ENCODE measurements around the gene PKP3.
"Not testable (repeated sequence)": the region's sequence is repeated elsewhere in the genome, so short reads cannot be mapped to it uniquely, and the experiment has no call there.

The PKP3 gene

DNA sequence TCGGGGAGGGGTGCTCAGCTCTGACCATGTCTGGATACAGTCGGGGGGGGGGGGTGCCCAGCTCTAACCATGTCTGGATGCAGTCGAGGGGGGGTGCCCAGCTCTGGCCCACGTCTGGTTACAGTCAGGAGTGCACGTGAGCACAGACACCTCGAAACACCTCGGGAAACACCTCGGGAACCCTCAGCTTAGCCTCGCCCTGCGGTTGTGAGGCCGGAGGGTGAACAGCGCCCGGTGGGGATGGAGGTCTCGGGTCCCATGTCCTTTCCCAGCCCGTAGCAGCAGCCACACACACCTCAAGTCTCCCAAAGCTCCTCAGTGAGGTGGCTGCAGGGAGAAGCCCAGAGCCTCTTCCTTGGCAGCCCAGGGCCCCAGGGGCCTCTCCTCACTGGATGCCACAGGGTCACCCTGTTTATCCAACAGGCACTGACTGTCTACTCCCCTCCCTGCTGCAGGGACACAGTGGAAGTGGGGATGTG, 18.7 kb downstream of the PKP3 start:
- DNase-seq, result no peak

DNA sequence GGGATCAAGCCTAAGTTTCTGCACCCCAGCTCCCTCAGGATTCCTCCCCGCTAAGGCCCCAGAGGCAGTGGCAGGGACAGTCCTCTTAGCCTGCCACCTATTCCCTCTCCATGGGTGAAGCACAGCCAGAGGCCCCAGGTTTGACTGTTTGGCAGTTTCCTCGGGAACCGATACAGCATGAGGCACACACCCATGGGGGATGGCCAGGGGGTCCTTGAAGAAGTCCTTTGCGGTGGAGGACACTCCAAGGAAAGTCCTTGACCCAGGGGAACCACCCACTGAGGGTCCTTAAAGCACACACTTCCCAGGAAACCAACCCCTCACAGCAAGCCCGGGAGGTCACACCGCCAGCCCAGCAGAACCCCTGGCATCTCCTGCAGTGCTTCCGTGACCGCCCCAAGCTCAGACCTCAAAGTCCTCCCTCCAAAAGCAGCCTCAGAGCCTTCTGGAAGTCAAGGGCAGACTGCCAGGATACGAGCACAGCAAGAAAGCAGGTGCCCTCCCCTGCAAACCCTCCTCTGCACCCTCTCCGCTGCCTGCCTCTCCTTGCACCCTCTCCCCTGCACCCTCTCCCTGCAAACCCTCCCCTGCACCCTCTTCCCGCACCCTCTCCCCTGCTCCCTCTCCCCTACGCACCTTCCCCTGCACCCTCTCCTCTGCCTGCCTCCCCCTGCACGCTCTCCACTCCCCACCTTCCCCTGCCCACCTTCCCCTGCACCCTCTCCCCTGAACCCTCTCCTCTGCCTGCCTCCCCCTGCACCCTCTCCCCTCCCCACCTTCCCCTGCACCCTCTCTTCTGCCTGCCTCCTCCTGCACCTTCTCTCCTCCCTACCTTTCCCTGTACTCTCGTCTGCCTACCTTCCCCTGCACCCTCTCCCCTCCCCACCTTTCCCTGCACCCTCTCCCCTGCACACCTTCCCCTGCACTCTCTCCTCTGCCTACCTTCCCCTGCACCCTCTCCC, 19.4 kb downstream of the PKP3 start:
- DNase-seq, result no peak

DNA sequence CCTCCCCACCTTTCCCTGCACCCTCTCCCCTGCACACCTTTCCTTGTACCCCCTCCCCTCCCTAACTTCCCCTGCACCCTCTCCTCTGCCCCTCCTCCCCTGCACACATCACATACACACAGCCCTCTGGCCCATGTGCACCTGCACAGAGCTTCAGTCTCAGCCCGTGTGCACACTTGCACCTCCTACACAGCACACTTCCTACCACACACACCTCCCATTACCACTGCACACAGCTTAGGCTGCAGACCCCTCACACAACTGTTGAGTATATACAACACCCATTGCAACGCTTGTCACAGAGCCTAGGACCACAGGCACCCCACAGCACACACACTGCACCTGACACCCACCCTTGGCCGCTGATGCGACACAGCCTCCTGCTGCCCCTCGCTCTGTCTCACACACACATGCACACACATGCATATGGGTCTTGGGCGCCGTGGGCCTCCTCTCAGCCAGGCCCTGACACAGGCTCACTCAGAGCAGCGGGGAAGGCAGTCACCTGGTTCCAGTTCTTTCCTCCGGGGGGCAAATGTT, 20.4 kb downstream of the PKP3 start:
- no peak for DNase-seq

DNA sequence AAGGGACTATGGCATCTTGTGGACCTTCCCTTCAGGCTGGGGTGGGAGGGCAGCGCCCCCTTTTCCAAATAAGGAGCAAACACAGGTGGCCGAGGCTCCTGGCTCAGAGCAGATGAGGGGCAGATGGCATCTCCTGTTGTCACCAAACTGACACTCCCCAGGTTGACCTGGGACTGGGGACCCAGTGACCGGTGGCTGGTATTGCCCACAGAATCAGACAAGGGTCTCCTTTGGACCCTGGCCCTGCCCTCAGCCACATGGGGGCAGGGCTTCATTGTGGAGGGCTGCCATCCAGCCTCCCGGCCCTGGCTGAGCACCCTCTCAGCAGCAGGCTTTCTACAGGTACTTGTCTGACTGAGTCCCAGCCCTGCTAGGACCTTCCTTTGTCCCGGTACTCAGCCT, 21.6 kb downstream of the PKP3 start:
- DNase-seq, result peak; percentile 40 to 58

DNA sequence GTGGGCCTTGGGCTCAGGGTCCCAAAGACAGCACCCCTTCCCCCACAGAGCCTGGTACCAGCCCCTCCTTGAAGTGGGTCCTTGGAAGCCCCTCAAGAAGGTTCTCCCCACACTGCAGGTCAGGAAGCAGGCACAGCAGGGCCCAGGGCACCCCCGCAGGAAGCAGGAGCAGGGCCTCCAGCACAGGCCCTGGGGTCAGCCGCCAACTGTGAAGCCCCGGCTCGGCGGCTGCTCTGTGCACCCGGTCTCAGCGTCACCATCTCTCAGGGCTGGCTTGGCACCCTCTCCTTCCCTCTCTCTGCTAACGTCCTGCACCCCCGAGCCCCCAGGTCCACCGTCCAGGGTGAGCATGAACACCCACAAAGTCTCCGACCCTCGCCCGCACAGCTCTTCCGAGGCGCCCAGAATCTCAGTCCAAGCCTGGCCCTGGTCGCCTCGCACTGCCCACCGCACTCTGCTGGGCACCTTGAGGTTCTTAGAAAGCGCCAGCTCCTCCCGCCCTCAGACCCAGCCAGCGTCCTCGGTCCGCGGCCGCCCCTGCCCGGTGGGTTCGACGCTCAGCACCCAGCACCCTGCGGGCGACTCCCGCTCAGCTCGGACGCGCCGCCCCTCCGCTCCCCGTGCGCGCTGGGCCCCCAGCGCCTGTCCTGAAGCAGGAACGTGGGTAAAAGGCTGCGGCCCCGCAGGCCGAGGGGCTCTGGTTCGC, 22.2 kb downstream of the PKP3 start:
- DNase-seq, result peak; percentile 32 to 54

DNA sequence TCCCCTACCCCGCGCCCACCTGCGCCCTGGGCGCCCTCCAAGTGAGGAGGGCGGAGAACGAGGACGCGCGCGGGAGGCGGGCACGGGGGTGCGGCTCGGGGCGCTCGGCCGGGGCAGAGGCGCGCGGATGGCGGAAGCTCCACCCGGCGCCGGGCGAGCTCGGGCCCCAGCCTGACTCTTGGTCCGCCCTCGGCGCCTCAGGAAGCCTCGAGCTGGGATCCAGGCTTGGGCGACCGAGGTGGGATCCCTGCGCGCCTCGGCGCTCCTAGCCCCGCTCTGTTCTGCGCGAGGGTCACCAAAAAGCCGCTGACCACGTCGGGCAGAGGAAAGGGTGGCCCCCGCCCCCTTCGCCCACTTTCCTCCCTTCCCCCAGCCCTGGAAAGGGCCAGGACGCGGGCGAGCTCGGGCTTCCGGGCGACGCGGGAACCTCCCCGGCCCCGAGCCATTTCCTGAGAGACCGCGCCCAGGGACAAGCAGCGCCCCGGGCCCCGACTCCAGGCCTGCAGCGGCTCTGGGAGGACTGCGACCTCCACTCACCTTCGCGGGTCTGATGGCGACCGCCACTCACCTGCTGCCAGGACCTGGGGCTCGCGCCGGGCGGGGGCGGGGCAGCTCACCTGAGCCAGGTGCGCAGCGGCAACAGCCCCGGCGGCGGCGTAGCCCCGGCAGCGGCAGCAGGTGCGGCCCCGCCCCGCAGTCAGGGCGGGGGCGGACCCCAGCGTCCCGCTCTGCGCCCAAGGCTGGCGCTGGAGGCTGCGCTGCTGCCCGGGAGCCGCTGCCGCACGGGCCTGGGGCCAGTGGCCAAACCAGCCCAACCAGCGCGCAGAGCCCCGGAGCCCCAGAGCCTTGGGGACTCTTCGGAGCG, 23.0 kb downstream of the PKP3 start:
- peak; percentile 59 to 66 for DNase-seq

DNA sequence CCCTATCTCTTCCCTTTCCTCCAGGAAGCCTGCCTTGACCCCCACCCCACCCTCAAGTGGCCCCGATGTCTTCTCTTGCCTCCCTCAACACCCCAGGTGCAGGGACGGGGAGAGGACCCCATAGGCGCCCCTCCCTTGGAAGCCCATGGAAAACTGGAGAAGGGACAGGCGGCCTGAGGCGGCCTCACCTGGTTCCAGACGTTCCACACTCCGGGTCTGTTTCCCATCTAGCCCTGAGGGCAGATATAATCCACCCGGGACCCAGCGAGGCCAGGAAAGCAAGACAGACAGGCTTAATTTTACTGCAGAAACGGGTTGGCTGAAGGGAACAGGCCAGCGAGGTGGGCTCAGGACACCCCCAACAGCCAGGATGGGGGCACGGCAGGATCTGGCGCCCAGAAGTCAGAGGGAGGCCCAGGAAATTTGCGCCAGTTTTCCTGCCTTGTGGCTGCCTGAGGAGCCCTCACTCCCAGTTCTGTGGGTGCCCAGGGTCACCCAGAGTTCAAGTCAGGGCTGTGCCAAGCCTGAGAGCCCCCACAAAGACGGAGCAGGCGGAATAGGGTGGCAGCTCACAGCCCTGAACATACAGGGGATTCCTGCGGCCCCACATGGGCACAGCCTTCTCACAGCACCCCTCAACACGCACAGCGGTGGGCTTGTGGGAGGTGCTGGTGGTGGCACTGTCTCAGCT, 23.8 kb downstream of the PKP3 start:
- no peak for DNase-seq

DNA sequence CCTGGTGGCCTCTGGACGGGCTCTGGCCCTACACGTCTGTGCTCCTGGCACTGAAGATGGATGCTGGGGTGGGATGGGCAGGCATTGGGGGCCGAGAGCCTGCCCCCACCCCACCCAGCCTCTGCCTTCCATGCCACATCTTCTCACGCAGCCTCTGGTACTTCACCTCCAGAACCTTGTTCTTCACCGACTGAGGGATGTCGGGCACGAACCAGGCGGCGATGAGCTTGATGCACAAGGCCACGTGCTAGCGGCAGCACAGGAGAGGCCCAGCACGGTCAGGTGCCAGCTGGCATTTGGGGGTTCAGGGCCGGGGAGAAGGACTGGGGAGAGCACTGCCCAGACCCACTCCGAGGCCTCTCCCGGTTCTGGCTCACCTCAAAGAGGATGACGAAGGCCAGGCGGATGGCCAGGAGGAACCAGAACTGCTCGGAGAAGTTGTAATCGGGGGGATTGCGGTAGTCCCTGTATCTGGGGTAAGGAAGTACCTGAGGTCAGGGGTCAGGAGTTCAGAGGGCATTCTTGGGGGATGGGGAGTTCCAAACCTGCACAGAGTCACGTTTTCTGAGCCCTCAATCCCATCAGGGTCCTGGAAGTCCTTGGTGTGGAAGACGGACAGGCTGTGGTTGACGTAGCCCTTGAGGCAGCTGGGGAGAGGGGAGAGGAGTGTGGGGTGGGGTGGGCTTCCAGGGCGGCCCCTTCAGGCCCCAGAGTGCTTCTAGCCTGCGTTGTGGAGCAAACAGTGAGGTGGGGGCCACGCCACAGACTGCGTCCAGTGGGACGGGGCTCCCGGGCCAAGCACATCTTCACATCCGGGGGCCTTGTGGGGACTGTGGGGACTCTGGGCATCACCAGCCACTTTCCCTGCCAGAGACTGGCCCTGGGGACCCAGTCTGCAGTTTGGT, 24.6 kb downstream of the PKP3 start:
- no peak for DNase-seq

DNA sequence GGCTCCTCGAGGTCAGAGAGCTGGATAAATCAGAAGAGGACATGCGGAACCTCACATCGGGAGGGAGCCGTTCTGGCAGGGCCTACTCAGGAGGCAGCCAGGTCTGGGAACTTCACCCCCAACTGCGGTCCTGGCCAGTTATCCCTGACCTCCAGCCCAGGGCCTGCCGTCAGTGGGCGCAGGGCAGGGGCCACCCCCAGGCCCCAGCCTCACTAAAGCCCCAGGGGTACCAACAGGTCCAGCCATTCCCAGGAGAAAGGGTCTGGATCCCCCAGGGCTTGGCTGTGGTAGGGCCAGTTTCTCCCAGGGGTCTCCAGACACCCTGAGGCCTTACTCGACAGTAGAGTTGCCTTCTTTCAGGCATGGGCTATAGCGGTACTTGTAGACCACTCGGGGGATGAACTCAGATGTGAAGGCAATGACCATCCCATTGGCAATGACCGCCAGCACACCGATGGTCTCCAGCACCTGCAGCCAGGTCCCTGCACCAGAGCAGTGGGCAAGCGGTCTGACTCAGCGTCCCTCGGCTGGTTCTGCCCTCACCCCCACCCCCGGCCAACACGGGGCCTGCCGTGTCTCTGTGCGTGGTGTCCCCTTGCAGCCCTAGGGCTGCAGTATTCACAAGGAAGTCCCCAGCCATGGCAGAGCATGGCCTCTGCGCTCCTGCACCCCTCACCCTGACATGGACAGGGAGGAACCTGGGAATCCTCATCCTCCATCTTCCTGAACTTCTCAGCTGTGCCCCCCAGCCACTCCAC, 25.4 kb downstream of the PKP3 start:
- no peak for DNase-seq

DNA sequence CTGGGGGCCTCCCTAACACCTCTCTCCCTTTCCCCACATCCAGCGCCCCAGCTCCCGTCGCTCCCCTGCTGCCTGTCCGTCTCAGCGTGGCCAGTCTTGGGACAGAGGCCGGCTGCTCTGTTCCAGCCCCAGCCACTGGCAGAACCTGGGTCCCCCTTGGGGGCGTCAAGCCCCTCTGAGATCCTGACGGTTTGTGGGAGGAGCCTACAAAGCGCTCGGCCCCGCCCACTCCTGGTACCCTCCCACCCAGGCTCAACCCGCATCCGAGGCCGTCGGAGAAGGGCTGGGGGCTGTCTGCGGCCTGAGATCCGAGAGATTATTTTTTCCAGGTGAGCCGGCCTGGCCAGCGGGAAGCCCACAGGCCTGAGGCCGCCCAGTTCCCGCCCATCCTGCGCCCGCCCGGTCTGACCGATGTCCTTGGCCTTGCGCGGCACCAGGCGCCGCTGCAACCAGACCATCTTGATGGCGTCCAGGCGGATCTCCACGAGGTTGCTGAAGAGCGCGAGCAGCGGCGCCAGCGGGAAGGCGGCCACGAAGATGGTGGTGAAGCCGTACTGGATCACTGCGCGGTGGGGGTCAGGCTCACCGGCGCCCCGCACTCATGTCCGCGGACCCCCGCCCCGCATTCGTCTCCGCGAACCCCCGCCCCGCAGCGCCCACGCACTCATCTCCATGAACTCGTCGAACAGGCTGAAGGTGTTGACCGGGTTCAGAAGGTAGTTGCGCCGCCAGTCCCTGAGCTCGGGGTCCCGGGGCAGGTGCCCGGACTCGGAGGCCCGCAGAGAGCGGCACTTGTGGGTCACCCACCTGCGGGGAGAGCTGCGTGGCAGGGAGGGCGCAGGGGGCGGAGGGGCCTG, 26.3 kb downstream of the PKP3 start:
- no peak for DNase-seq

DNA sequence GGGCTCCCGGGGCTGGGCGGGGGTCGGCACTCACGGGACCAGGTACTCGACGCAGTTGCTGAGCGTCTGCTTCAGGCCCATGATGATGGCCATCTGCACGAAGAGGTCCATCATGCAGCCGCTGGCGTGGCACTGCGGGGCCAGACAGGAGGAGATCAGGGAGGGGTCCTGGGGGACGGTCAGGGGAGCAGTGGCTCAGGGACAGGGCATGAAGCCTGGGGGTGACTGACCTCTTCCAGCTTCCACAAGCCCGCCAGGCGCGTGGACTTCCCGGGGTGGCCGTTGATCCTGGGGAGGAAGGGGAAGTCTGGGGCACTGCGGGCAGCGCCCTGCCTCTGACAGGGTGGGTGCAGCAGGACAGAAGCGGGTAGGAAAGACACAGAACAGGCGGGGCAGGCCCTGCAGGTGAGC, 26.9 kb downstream of the PKP3 start:
- DNase-seq, result no peak

DNA sequence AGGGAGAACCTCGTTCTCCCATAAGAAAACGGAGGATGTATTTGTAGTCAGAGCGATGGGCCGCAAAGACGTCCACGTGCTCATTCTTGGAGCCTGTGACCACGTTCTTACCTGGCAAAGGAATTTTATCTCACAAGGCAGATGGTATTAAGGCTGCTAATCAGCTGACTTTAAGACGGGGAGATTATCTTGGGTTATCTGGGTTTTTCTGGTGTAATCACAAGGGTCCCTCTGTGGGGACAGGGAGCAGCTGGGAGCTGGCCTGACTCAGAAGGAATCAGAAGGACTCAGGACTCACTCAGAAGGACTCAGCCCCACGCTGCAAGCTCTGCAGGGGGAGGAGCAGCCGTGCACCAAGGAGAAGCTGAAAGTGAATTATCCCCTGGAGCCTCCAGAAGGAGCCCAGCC, 28.2 kb downstream of the PKP3 start:
- no peak for DNase-seq

DNA sequence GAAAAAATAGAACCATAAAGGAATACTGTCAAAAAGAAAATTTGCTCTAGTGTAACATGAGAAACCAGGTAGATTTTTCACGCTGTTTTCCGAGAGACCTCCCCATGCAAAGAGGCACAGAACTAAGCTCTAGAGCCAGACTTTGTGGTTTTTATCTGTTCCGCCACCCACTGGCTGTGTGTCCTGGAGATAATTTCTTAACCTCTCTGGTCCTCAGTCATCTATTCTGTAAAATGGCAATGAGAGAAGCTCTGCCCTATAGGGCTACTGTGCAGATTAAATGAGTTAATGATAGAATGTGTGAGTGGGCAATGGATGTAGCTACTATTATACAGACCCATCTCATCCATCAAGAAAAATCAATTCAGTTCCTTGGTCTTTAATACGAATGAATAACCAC, 30.2 kb downstream of the PKP3 start:
- DNase-seq, result no peak

DNA sequence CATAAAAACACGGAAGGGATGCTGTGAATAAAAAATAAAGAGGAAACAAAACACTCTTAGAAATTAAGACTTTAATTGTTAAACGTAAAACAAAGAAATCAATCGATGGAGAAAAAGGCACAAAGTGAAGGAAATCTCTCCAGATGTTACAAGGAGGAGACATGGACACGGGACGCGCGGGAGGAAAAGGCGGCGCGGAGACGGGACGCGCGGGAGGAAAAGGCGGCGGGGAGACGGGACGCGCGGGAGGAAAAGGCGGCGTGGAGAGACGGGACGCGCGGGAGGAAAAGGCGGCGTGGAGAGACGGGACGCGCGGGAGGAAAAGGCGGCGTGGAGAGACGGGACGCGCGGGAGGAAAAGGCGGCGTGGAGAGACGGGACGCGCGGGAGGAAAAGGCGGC, 30.8 kb downstream of the PKP3 start:
- DNase-seq, result not testable (repeated sequence)

DNA sequence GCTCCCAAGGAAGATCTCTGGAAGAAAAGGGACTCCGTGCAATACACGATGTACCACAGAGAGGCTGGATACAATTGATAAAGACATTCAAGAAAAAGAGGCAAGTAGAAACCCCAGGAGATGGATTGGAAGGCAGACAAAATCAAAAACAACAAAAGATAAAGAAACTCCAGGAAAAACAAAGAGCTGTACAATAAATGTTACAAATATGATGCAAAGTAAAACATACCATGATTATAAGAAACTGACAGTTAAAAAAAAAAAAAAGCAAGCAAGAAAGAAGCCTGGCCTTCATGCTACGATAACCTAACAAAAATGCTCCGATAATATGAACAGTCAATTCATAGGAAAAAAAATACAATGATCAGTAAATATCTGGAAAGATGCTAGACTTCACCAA, 31.3 kb downstream of the PKP3 start:
- DNase-seq, result no peak

DNA sequence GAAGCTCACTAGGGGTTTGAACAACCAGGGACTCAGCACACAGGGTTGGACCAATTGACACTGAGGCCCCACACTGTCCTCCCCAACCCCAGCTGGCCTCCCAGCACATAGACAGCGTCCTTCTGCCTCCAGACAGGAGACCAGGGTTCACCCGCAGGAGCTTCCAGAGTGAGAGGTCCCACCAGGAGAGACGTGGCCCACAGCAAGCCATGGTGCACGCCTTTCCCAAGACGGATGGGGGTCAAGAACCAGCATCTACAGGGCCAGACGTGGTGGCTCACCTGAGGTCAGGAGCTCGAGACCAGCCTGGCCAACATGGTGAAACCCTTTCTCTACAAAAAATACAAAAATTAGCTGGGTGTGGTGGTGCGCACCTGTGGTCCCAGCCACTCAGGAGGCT, 32.8 kb downstream of the PKP3 start:
- no peak for DNase-seq

DNA sequence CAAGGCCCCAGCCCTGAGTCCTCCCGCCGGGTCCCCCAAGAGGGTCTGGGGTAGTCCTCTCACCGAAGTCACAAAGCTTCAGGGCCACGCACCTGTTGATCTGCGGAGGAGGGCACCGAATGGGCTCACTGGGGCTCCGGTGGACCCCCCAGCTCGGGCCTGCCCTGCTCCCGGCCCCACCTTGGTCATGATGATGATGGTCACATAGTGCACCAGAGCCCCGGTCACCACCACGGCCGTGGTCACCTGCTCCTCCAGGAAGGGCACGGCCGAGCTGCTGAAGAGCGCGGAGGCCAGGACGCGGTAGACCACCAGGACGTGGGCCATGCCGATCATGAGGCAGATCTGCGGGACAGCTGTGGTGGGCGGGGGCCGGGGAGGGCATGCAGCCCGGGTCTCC, 34.3 kb downstream of the PKP3 start:
- no peak for DNase-seq

DNA sequence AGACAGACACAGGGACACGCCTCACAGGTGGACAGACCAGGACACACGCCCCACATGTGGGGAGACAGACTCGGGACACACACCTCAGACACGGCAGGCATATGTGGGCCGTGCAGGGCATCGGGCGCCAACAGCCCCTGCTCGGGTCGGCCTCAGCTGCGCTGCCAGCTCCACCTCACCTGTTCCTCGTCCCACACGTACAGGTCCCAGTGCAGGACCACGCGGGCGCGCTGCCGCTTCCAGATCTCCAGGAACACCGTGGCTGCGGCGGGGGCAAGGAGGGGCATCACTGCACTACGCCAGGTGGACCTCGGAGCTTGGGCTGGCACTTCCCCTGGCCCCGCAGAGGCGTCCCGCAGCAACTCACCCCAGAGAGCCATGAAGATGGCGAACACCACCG, 35.4 kb downstream of the PKP3 start:
- DNase-seq, result no peak

DNA sequence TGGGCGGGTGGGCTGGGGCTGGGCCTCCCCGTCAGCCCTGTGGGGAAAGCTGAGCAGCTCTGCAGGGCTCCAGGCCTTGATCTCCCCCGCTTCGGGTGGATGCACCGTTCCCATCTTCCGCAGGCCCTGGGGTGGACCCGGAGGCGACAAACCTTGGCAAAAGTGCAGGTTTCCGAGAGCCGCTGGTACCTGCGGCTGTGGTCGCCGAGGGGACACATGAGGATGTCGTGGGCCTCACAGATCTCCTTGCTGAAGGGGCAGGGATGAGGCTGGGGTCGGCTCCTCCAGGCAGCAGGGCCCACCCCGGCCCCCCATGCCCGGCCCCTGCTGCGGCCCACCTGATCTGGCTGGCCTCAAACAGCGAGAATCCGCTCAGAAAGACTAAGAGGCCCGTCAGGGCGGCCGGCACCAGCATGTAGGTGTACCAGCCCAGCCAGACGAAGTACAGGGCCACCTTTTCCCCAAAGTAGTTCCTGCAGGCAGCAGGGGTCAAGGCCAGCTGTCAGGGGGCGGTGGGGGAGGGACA, 36.0 kb downstream of the PKP3 start:
- DNase-seq, result no peak

Data from activated T-cell treated with anti-CD3 and anti-CD28 coated beads, Interleukin-2, amount 50 U/mL, for 48 hours (primary cell).